Stimulated activated naive CD8-positive, alpha-beta T cell treated with anti-CD3 and anti-CD28 coated beads, Interleukin-15, Interleukin-2, amounts not matched to agents 100 U/mL and 50 U/mL, for 24 hours (primary cell): ENCODE data around the gene FNDC3B.

Experiments
- ATAC-seq: fragments of 150-1000 bp; cut with Tn5 transposase; one replicate; pipeline ENCODE4 v1.10.0; 2021
- DNase-seq: peaks from one replicate; pipeline ENCODE4 v3.0.0; 2021

Gene FNDC3B

DNA sequence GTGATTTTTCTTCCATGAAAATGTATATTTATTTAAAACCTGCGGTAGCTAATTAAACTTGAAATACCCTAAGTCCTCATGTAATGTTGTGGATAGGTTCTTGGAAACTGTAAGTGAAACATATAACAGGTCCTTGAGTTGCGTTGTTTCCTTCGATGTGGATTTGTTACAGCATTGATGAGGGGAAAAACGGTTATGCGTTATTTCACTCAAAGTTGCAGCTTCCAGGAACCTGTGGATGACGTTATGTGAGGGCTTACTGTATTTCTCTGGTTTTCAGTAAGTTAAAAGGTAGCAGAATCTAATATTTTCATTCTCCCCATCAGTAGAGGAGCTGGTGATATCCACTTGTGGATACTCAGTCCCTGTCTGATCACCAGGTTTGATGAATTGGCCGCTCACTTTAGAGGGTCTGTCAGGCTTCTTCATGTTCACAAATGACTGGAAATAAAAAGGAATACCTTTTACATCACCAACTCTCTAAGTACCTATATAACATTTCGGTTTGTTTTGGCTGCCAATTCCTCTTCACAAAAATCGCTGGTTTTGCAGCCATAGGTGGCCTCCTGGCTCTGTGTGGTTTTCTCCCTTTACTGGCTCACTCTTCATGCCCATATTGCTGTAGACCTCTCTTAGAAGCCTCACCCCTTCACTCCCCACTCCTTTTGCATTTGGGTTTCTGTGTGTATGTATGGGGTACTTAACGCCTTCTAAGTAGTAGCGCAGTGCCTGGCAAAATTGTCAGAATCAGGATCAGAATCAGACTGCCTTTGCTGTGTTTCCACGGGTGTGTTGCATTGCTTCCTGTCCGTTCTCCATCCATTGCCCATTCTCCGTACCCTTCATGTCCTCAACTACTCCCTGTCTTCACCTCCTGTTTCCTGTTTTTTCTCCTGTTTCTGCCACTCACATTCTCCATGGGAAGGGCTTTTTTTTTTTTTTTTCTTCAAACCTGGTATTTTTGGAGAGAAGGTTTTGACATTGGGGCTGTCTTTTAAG is 112.6 kb downstream of the FNDC3B start:
- ATAC-seq (no peak), DNase-seq (no peak)

DNA sequence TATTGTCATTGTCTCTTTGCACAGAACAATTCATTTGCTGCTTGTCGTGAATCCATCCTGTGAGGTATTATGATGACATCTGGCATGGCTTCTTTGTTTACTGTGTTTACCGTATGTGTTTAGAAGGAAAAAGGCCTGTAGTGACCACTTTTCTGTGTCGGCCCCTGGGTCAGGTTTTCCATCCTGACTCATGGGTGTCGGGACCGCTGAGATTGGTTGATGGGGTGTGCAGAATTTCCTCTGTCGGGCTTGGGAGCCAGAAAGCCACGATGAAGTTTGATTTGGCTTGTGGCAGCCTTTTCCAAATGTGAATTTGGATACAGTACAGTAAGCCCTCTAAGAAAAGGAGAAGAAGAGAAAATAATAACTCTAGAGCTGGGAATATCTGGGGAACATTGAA is 113.5 kb downstream of the FNDC3B start:
- DNase-seq (no peak), ATAC-seq (no peak)

DNA sequence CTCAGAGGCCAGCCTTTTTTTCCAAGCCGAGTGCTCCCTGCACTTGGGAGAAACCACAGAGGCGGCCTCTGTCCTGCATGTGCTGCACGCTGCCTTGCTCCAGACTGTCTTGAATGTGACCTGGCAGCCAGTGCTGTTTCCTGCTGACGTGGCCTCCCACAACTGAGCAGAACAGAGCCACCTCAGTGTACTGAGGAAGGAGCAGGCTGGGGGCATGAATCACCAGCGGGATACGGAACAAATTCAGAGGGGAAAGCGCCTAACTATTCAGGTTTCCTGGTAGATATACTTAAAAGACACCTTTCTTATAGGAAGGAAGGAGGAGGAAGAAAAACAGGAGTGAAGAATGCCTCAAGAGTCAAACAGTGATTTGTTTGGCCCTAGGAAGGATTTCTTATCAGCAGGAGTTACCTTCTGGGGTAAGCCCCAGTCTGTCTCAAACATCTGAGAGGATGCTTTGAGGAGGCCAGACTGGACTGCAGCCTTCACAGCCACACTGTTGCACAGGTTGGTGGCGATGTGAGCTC is 114.0 kb downstream of the FNDC3B start:
- DNase-seq, result peak; percentile 62
- peak; percentile 96 for ATAC-seq

DNA sequence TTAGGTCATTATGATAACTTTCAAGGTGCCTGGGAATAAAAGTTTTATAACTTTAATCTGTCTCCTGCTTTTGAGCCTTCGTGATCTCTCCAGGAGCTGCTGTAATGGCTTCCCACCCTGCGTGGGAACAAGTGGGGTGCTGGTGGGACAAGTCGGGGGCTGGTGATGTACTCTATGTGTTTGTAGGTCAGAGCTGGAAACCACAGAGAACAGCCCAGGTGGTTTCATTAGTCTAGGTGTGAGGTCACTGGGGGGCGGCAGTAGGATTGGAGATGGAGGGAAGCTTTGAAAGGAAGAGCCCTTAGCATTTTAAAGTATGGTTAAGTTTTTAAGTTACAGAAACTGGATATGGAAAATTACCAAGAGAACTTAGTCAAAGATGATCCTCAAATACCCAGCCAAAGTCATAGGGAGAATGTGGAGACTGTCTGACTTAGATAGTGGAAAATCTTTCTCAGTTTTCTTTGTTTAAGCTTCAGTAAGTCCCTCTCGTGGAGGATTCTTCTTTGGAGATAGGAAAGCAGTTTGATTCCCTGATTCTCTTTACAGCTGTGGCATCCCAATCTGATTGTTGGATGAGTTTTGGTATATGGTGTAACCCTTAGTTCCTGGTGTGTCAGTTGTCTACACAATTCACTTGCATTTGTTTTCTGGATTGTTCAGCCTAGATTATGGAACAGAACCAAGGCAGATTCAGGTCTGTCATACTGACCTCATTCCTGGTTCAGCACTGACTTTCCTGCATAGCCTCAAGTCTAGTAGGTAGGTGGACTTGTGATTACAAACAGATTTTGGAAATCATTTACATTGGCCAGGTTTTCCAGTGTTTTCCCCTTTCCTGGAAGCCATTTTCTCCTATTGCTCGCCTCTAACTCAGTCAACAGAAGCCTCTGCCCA is 115.6 kb downstream of the FNDC3B start:
- ATAC-seq, result peak; percentile 50

DNA sequence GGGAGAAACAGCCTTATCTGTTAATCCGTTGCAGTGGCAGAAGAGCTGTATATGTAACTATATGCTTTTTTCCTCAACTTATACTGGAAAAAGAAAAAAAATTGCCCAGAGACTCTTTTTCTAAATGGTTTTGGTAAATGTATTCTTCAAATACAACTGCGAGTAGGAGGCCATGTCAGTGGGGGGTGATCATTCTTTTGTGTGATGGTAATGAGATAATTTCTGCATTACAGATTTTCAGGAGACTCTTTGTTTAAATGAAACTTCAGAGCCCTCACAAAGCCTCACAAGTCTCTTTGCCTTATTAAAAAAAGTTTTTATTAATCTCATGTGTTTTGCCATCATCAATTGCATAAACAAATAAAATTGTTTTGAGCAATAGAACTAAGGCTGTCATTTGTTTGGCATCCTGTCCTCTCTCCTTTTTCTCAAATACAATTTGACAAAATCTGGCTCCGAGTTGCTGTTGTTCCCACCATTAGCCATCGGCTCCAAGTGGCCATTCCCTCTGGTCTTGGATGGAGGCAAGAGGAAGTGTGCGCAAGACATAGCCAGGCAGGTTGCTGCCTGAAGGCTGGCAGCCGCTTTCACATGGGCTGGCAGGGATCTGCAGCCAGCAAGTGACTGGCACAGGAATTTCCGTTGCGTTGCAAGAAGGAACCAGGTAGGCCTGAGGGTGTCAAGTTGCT is 116.7 kb downstream of the FNDC3B start:
- DNase-seq (no peak), ATAC-seq (no peak)

More for the DNA sequence above, 115.6 kb downstream of the FNDC3B start:
- DNase-seq, result peak; percentile 31

DNA sequence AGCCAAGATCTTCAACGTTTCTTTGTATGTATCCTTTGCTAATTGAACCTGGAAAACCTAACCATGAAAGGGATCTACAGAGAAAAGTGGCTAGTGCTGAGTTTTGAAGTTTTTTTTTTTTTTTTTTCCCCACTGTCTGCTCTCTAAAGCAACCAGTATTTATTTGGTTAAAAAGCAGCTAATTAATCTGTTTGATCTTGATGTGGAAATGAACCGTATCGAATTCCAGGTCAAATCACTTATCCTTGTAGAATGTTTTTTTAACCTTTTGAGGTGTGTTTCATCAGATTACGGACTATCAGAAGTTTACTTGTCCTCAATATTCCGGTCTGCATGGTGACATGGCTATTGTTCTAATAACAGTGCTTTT is 117.2 kb downstream of the FNDC3B start:
- no peak for ATAC-seq
- no peak for DNase-seq

DNA sequence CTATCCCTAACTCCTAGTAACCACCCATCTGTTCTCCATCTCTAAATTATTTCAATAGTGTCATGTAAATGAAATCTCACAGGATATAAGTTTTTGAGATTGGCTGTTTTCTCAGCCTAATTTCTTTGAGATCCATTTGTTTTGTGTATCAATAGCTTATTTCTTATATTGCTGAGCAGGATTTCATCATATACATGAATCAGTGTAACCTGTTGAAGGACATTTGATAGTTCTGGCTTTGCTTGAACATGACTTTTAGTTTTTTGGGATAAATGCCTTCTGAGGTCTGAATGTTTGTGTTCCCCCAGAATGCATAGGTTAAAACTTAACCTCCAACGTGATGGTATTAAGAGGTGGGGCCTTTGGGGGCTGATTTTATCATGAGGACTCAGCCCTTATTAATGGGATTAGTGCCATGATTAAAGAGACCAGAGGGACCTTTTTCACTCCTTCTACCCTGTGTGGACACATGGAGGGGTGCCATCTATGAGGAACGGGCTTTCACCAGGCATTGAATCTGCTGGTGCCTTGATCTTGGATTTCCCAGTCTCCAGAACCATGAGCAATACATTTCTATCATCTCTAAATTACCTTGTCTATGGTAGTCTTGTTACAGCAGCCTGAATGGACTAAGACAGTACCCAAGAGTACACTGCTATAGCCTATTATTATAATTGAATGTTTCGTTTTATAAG is 118.3 kb downstream of the FNDC3B start:
- DNase-seq, result no peak
- no peak for ATAC-seq

DNA sequence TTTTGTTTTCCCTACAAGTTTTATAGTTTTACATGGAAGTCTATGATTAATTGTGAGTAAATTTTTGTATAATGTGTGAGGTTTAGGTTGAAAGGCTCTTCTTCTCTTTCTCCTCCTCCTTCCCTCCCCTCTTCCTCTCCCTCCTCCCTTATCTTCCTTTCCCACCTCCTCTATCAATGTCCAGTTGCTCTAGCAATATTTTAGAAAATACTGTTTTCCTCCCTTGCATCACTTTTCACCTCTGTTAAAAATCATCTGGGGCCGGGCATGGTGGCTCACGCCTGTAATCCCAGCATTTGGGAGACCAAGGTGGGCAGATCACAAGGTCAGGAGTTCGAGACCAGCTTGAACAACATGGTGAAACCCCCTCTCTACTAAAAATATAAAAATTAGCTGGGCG is 119.4 kb downstream of the FNDC3B start:
- DNase-seq (no peak), ATAC-seq (no peak)

DNA sequence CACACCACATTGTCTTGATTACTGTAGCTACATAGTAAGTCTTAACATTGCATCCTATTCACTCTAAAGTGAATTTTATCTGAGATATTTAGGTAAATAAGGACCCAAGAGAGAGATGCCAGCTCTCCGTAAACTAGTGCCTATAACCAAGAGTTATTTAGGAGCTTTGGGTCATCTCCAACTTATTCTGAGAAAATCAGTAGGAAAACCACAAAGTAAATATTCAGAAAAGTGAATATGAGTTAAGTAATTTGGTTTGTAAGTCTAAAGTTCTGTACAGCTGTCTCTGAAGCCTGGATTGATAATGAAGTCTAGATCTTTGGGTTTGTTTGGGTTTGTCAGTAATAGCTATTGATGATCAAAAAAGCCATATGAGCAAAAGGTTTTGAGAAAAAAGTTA is 120.0 kb downstream of the FNDC3B start:
- DNase-seq (no peak), ATAC-seq (no peak)

DNA sequence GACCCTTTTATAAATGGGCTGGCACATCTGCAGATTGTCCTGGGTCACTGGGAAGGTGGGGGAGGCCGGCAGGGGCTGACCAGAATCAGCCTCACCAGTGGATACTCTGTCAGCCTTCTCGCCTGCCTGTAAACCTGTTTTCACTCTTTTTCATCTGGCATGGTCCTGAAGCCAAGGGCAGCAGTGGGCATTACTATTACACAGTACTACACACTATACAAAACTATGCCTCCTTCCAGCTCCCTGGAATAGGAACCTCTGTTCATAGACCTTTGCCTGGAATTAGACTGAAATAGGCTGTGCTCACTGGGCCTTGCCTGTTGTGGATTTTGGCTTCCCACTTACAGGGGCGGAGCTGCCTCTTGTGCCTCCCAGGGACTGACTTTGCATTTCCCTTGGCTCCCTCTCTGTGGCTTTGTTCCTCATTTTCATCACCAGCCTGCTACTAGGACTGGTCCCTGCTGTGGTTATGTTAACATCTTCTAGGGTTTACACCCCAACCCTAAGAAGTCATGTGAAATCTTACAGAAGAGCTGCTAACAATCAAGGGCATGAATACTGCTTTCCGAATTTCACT is 120.7 kb downstream of the FNDC3B start:
- DNase-seq (no peak), ATAC-seq (no peak)

DNA sequence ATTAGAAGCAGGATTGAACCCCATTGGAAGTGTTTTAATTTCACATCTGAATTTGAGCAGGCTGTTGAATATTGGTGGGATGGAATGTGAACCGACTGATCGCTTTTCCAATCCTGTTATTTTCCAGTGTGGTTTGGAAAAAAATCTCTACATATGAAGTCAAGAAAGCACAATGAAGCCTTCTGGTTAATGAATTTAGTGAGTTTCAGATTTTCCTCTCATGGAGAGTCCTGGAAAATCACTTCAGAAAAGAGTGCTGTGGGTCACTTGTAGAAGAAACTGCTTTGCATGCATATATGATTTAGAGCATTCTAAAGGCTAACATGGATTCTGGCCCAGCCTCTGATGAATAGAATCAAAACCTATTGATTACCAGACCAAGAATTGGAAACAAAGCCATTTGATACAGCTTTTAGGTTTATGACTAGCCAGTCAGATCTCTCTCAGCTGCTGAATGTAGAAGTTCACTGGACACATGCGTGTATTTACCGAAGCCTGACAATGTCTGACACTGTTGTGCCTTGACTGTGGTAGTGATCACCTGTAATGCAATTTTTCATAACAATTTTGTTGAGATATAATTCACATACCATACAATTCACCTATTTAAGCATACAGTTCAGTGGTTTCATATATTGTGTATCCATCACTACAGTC is 121.9 kb downstream of the FNDC3B start:
- DNase-seq (no peak), ATAC-seq (no peak)

DNA sequence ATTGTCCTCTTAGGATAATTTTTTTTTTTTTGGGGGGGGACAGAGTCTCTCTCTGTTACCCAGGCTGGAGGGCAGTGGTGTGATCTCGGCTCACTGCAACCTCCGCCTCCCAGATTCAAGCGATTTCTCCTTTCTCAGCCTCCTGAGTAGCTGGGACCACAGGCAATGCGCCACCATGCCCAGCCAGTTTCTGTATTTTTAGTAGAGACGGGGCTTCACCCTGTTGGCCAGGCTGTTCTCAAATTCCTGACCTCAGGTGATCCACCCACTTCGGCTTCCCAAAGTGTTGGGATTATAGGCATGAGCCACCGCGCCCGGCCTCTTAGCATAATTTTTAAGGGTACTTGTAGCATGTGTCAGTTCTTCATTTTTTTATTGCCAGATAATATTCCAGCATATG is 122.6 kb downstream of the FNDC3B start:
- DNase-seq, result no peak
- no peak for ATAC-seq

DNA sequence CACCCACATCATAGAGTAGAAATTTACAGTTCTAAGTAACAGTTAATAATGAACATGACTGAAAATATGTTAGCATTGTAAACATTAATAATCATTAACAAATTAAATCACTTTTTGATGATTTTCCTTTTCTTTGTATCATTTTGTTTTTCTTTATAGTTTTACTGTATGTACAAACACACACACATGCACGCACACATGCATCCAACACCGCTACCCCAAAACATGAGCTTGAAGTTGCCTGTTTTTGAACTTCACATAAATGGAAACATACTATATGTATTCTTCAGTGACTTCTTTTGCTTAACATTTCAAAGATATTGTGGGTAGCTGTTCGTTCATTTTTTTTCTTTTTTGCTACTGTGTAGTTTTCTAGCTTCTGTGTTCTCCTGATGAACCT is 123.9 kb downstream of the FNDC3B start:
- ATAC-seq (no peak), DNase-seq (no peak)

DNA sequence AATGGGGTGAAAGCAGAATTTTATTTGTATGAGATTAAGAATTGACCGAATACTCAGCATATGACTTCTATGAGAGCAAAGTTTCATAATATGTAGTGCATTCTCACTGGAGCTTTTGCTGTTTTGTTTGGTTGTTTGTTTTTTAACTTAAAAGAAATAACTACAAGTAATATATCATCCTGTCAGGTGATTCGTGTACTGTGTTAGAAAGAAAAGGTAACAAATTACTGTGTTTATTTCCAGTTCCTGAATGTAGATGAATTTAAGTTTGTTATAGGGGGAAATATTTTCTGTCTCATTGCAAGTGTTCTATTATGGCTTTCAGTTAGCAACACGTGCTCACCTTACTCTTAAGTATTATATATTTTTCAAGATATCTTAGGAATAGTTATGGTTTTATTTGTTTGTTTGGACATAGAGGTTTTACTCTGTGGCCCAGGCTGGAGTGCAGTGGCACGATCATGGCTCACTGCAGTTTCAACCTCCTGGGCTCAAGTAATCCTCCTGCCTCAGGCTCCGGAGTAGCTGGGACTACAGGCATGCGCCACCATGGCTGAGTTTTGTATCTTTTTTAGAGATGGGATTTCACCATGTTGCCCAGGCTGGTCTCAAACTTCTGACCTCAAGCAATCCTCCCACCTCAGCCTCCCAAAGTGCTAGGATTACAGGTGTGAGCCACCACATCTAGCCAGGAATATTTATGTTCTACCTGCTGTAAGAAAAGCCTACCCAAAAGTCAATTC is 125.4 kb downstream of the FNDC3B start:
- DNase-seq (no peak), ATAC-seq (no peak)

DNA sequence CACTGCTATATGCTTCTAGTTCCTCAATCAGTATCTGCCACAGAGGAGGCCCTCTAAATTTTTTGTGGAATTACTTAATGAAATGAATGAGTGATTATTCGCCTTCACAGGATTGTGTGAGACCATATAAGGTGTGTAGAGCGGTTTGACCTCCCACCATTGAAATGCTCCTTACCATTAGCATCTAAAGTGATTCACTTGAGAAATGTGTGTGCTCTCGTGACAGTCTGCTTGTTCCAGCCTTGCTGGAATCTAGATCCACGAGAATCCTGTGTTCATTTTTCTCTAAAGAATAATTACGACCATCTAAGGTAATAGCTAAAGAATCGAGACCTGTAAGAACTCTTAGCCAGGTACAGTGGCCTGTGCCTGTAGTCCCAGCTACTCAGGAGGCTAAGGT is 126.9 kb downstream of the FNDC3B start:
- ATAC-seq (no peak), DNase-seq (no peak)

DNA sequence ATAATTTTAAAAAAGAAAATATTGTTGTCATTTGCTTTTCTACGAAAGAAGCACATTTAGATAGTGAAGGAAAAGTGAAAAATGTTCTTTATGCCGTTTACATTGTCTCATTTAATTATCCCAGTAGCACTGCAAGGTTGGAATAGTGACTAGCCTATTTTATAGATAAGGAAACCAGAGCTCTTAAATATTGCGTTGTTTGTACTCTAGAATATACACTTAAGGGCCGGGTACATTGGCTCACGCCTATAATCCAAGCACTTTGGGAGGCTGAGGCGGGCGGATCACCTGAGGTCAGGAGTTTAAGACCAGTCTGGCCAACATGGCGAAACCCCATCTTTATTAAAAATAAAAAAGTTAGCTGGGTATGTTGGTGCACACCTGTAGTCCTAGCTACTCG is 127.5 kb downstream of the FNDC3B start:
- ATAC-seq, result no peak

DNA sequence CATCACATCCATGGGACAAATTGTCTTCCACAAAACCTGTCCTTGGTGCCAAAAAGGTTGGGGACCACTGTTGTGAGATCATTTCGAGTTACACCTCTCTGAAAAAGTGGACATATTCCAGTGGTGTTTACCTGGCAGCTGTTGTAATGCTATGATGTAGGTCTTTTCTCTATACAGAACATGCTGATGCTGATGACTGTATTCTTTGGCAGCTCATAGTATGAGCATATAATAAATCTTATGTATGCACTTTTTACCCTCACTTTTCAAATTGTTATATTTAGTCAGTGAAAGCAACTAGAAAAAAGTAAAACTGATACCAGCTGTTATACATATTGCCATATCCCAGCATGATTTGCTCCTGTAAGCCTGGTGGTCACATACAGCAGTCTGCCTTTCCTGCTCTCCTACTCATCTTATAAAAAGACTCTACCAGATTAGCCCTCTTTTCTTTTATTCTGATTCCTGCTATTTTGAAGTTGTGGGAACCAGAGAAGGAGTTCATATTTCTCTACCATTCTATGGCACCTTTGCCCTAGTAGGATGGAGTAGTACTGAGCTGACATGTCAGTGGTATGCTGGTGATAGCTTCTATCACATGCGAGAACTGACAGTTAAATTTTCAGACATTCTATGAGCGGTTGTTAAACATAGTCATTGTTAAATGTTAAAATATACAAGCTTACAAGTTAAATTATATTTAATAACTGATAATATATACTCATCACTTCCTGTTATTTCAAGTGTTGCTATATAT is 128.7 kb downstream of the FNDC3B start:
- DNase-seq (no peak), ATAC-seq (no peak)

More for the DNA sequence above, 127.5 kb downstream of the FNDC3B start:
- DNase-seq, result no peak

DNA sequence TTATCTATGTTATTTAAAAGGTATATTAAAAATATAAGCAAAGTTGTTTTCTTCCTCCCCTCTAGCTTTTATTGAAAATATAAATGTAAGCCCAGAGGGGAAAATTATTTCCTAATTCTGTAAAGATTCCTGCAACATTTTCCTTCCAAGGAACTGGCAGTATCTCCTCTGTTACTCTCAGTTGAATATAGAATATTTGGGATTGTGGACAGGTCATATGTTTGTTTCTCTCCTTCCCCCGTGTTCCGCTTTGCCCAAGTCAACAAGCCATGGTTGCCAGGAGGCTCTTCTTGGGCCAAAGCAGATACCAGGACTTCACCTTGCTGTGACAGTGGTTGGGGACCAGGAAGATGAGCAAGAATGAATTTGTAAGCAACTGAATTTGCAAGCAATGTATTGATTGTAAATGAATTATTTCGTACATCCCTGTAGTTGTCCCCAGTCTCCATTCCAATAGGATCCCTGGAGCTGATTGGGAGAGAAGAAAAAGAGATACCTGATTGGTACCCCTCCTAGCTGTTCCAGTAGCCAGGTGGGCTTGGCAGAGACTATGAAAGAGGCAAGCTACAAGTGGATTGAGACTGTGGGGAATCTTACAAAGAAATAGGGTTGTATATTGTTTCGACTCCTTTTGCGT is 130.8 kb downstream of the FNDC3B start:
- DNase-seq (no peak), ATAC-seq (no peak)

DNA sequence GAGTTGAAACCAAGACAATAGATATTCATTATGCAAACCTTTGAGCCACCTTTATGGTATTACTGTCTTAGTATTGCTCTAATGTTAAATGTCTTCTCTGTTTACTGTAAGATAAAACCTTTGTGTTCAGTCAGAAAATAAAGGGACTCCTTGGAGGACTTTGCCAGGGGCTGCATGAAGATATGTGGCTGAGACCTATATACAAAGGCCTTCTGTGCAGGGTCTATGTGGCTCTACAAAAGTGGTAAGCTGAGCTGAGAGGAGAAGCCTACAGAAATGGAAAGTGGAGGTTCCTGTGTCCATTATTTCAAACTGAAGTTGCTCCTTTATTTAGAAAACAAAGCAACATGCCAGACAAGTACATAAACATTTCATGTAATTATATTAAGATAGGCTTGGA is 131.5 kb downstream of the FNDC3B start:
- no peak for DNase-seq
- ATAC-seq, result no peak
